HG03565 (cell line): ENCODE measurements around the gene FBP1.
A peak's percentile ranks its signal among the peaks of the same experiment; 100 is the strongest.

Experiments
- ATAC-seq: cut with Tn5 transposase; IDR thresholded peaks from one replicate; pipeline ENCODE4 v1.9.1; 2021; ENCODE audit warnings: mild to moderate bottlenecking, moderate library complexity; ENCODE audit not compliant: unreplicated experiment

FBP1 gene

DNA sequence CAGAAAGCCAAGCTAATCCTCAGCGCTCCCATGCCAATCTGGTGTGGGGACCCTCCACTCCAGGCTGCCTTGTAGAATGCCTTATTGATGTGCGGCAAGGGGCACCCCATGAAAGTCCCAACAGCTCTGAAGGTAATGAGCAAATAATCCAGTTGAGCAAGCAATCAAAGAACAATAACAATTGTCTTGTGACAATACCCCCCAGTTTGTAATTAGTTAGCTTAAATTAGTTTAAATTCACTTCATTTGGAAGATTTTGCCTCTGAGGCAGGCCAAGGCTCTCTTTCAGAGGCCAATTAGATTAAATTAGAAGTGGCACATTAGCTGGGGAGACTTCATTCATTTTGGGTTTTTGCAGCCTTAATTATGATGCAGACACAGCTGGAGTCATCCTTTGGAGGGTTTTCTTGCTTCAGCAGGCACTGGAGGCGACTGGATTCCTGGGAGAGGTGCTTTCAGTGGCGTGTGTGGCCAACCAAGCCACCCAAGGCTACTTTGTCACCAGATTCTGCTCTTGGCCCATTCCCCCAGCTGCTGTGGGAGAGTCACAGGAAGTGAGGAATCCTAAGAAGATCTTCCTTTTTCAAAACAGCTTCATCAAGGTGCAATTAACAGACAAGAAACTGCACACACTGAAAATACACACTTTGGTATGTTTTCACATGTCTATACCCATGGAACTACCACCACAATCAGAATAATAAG lies 17.9 kb upstream of the FBP1 start:
- no peak for ATAC-seq

- ATAC-seq = peak; percentile 97
Observed at GRCh38 chr9:94656200-94656599, 16.9 kb upstream of the FBP1 start.

- no peak for ATAC-seq
Observed at GRCh38 chr9:94655739-94656138, 16.4 kb upstream of the FBP1 start.

DNA sequence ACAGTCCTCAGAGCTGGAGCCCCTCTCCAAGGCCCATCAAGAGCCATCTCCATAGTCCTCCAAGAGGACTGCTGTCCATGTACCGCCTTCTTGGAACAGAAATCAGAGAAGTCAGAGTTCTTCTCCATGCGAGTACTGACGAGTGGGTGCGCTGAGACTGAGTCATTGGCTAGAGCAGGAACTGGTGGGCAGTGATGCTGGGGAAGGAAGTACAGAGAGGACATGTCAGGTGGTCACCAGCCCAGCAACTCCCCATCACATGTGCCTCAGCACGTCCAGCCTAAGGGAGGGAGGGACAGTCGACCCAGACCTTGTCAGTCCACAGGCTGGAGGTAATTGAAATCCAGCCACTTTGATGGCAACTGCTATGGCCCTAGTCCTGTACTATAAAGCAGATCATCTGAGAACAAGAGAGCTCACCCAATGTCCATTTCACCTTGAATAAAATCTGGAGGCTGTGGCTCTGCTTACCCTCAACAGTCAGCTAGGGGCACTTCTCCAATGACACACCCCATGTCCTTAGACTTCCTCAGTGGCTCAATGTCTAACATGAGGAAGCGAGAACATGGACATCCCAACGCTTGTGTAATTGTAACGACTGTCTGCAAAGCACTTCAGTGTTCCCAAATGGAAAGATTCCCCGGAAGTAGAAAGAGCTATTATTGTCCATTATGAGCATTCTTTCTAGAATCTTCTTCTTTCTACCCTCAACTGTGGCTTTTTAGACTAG lies 15.0 kb upstream of the FBP1 start:
- ATAC-seq = no peak

GRCh38 chr9:94650949-94651348 lies 11.6 kb upstream of the FBP1 start:
- ATAC-seq = no peak

- ATAC-seq = no peak
Observed at GRCh38 chr9:94649100-94649819, 9.9 kb upstream of the FBP1 start.

GRCh38 chr9:94648185-94648584 lies 8.9 kb upstream of the FBP1 start:
- no peak for ATAC-seq

DNA sequence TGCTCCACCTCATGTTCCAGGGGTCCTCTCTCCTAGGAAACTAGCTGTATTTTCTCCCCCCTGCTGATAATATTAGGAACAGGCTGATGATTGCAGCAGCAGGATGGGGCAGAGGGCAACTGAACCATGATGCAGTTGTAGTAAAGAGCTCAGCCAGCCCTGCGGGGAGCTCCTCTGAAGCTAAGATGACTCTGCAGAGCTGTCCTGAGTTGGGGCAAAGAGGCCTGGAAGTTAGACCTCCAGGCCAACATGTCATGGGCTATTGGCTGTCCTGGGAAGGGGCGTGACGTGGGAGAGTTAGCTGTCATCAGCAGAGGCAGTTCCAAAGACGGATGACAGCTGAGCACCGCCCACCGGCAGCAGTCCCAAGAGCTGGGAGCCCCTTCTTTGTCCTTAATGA lies 6.6 kb upstream of the FBP1 start:
- no peak for ATAC-seq

- ATAC-seq = no peak
Observed at GRCh38 chr9:94644543-94644942, 5.2 kb upstream of the FBP1 start.

- ATAC-seq = no peak
Observed at GRCh38 chr9:94643741-94644140, 4.4 kb upstream of the FBP1 start.

DNA sequence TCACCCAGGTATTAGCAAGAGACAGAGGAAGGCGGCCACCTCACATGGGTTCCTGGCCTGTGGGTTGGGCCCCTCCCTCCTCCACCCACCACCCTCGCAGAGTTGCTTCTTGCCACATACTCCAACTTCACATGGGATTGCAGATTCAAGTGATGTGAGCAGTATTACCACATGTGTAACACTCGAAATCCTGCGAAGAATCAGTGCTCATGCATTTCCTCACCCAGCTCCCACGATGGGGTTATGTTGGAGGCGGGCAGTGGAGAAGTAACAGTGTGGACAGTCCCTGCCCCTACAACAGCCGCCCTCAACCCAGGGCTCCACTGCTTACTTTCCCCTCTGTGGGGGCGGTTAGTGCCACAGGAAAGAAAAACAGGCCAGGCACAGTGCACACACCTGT lies 3.9 kb upstream of the FBP1 start:
- ATAC-seq = no peak

GRCh38 chr9:94642501-94642900 lies 3.2 kb upstream of the FBP1 start:
- ATAC-seq = no peak

DNA sequence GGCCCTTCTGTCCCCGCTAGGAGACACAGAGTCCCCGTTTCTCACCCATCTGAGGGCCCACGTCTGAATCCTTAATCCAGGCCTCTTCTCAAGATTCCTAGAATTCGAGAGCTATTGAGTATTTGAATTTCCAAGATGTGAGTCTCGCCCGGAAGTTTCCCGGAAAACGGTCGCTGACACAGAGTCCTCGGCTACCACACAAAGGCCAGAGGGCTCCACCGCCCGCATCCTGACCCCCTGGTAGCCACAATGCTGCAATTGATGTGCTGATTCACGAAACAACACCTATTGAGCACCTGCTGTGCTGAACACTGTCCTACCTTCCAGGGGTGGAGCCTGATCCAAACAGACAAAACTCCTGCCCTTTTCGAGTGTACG lies 670 bp upstream of the FBP1 start:
- ATAC-seq = no peak

GRCh38 chr9:94638335-94639060 lies 820 bp downstream of the FBP1 start:
- no peak for ATAC-seq

DNA sequence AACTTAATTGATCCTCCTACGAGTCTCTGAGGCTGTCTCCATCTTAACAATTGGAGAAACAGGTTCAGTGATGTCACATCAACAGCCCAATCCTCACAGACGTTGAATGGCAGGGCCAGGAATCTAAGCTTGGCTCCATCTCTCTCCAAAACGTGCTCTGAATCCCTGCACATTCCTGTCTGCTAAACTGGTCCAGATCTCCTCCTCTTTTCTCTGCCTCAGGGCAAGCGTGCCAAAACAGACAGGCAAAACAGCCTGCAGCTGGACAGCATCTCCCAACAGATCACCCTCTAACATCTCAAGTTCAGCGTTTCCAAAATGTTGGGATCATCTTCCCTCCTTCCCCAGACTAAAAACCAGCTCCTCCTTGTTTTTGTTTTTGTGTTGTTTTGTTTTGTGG lies 6.6 kb downstream of the FBP1 start:
- ATAC-seq = no peak

GRCh38 chr9:94631599-94631998 lies 7.7 kb downstream of the FBP1 start:
- no peak for ATAC-seq

DNA sequence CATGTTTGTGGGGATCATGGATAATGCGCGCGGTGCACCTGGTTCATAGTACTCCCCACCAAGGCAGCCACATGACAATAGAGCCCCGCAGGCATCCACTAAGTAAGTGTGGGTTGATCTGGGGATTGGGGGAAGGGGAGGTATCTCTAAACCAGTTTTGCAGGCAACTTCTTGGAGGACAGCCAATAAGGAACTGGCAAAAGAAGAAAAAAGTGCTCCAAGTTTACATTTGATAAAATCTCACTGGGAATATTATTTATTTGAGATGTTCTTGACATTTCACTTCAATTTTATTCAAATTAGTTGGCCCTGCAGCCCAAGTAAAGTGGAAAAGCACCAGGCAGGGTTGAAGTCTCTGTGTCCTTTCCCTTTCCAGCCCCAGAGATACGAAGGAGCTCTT lies 8.5 kb downstream of the FBP1 start:
- no peak for ATAC-seq

DNA sequence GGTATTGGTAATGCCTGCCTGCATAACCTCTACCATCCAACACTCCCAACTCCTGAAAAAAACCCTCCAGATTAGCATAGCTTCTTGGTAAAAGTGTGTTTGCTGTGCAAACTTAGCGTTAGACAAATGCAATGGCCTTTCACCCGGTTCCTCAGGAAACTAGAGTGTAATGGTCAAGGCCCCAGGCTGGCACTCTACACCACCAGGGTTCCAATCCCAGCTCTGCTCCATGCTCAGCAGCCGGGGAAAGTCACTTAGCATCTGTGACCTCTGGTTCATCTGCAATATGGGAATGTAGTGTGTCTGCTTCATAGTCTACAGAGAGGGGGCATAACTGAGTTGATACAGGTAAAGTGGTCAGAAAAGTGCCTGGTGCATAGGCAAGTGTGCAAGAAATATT lies 9.0 kb downstream of the FBP1 start:
- ATAC-seq = no peak

GRCh38 chr9:94627287-94627686 lies 12.0 kb downstream of the FBP1 start:
- no peak for ATAC-seq

GRCh38 chr9:94625835-94626234 lies 13.5 kb downstream of the FBP1 start:
- no peak for ATAC-seq

- no peak for ATAC-seq
Observed at GRCh38 chr9:94624629-94625028, 14.7 kb downstream of the FBP1 start.
